HG03457 (cell line): Measurements from ENCODE around the gene BCAS1.

ENCODE experiments used
- ATAC-seq: cut with Tn5 transposase; IDR thresholded peaks from one replicate; pipeline ENCODE4 v1.9.1; 2021; ENCODE audit warnings: moderate number of reproducible peaks; ENCODE audit not compliant: unreplicated experiment

The BCAS1 gene

GRCh38 chr20:54051068-54051467 lies 19.3 kb downstream of the BCAS1 start:
- no peak for ATAC-seq

- no peak for ATAC-seq
These were observed 21.4 kb downstream of the BCAS1 start for GRCh38 chr20:54048891-54049545.

GRCh38 chr20:54048481-54048880 lies 21.9 kb downstream of the BCAS1 start:
- ATAC-seq: no peak

- ATAC-seq: no peak
These were observed 22.7 kb downstream of the BCAS1 start for GRCh38 chr20:54047720-54048119.

GRCh38 chr20:54047048-54047447 lies 23.3 kb downstream of the BCAS1 start:
- ATAC-seq: no peak

- ATAC-seq: no peak
These were observed 26.2 kb downstream of the BCAS1 start for GRCh38 chr20:54044156-54044555.

- no peak for ATAC-seq
These were observed 27.1 kb downstream of the BCAS1 start for GRCh38 chr20:54043076-54043967.

- no peak for ATAC-seq
These were observed 28.4 kb downstream of the BCAS1 start for GRCh38 chr20:54042021-54042420.

GRCh38 chr20:54041336-54041735 lies 29.1 kb downstream of the BCAS1 start:
- no peak for ATAC-seq

GRCh38 chr20:54040531-54040930 lies 29.9 kb downstream of the BCAS1 start:
- ATAC-seq: no peak

GRCh38 chr20:54038961-54039360 lies 31.4 kb downstream of the BCAS1 start:
- no peak for ATAC-seq

GRCh38 chr20:54037525-54037924 lies 32.9 kb downstream of the BCAS1 start:
- no peak for ATAC-seq

- no peak for ATAC-seq
These were observed 40.8 kb downstream of the BCAS1 start for GRCh38 chr20:54029643-54030042.

GRCh38 chr20:54029176-54029575 lies 41.2 kb downstream of the BCAS1 start:
- no peak for ATAC-seq

- ATAC-seq: no peak
These were observed 42.0 kb downstream of the BCAS1 start for GRCh38 chr20:54028276-54029011.

- ATAC-seq: no peak
These were observed 42.7 kb downstream of the BCAS1 start for GRCh38 chr20:54027704-54028103.

- ATAC-seq: no peak
These were observed 43.9 kb downstream of the BCAS1 start for GRCh38 chr20:54026295-54027064.

- ATAC-seq: no peak
These were observed 45.1 kb downstream of the BCAS1 start for GRCh38 chr20:54025251-54025771.

- ATAC-seq: no peak
These were observed 47.0 kb downstream of the BCAS1 start for GRCh38 chr20:54023406-54023805.

GRCh38 chr20:54021446-54022235 lies 48.8 kb downstream of the BCAS1 start:
- no peak for ATAC-seq
